ENCODE measurements around the gene PTPRN2.

The PTPRN2 gene

DNA sequence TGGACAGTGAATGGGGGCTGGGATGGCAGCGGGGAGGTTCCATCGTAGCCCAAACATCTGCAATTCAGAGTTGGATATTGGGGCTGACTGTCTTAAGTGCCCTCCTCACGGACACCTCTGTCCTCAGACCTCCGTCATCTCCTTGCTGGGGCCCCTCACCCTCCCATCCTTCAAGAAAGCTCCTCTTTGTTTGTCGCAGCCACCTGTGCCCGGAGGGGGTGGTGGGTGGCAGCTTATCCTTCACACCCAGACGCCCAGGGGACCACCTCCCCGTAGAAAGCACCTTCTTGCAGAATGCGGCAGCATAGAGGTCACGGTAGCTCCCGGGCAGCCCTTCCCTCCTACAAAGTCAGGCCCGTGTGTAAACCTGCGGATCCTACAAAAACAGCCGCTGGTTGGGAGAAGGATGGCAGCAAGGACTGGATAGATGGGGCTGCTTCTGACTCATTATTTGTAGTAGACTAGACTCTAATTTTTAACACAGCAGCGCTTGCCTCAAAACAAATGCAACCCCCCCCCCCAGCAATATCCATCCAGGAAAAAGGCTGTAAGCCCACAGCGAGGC is 1.3 kb upstream of the PTPRN2 start:
- no peak for DNase-seq (ENCODE audit: low read depth)
- TF ChIP-seq POLR2A (IDR thresholded peaks at IDR 0.05; ENCODE audit: extremely low read depth, insufficient read length) (no peak), CTCF (IDR thresholded peaks at IDR 0.05; ENCODE audit: low read depth, low read length) (no peak), MYC (IDR thresholded peaks at IDR 0.05; ENCODE audit: low read depth, low read length) (no peak)
- TF ChIP-seq, protein P1, sequence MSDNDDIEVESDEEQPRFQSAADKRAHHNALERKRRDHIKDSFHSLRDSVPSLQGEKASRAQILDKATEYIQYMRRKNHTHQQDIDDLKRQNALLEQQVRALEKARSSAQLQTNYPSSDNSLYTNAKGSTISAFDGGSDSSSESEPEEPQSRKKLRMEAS (IDR thresholded peaks at IDR 0.05; ENCODE audit: low read depth, low read length) = no peak
- H3K4me3 ChIP-seq (ENCODE audit: low read depth, low read length) = no peak overlapping the region

GRCh38 chr7:158588085-158588877 is 658 bp upstream of the PTPRN2 start:
- TF ChIP-seq CTCF (IDR thresholded peaks at IDR 0.05; ENCODE audit: low read depth, low read length) = no peak
- no peak for TF ChIP-seq POLR2A (IDR thresholded peaks at IDR 0.05; ENCODE audit: extremely low read depth, insufficient read length)
- TF ChIP-seq MYC (IDR thresholded peaks at IDR 0.05; ENCODE audit: low read depth, low read length) = no peak
- TF ChIP-seq, protein P1 (IDR thresholded peaks at IDR 0.05; ENCODE audit: low read depth, low read length) = no peak
- no peak overlapping the region for H3K4me3 ChIP-seq (ENCODE audit: low read depth, low read length)
- no peak for DNase-seq (ENCODE audit: low read depth)

- no peak overlapping the region for H3K4me3 ChIP-seq (ENCODE audit: low read depth, low read length)
- TF ChIP-seq POLR2A (IDR thresholded peaks at IDR 0.05; ENCODE audit: extremely low read depth, insufficient read length) (no peak), CTCF (IDR thresholded peaks at IDR 0.05; ENCODE audit: low read depth, low read length) (no peak)
- TF ChIP-seq, protein P1 (IDR thresholded peaks at IDR 0.05; ENCODE audit: low read depth, low read length) = no peak
- DNase-seq (ENCODE audit: low read depth) = no peak
Observed at GRCh38 chr7:158586499-158587161, 993 bp downstream of the PTPRN2 start.

DNA sequence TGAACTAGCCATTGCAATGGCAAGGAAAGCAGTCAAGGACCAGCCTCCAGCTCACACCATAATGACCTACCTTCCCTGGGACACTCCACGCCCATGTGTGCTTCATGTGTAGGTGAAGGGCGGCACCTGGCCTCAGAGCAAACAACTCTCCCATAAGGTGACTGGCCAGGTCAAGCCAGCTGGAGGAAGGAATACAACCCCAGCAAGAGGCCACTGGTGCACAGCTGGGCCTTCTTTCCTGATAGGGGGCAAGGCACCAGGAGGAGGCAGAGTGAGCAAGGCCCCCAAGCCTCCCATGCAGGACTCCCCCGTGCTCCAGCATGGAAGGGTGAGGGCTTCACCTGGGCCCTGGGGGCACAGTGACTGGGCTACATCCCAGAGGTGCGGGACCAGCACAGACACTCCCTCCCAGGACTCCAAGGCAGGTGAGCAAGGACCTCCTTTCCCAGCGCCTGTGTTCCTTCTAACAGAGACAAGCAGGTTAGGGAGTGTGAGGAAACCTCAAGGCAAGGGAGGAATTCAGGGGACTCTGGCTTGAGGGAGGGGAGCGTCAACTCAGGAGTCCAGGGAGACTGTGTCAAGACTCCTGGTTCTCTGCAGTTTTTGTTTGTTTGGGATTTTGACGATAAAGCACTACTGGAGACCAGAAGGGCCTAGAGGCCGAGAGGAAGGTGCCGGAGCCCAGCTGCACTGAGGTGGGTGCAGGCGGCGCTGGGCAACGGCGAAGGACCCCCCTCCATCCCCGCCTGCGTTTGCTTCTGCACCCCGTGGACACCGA is 1.7 kb downstream of the PTPRN2 start:
- TF ChIP-seq POLR2A (IDR thresholded peaks at IDR 0.05; ENCODE audit: extremely low read depth, insufficient read length) = no peak
- TF ChIP-seq MYC (IDR thresholded peaks at IDR 0.05; ENCODE audit: low read depth, low read length) = no peak
- no peak for TF ChIP-seq CTCF (IDR thresholded peaks at IDR 0.05; ENCODE audit: low read depth, low read length)
- TF ChIP-seq, protein P1 (IDR thresholded peaks at IDR 0.05; ENCODE audit: low read depth, low read length) = no peak
- H3K4me3 ChIP-seq (ENCODE audit: low read depth, low read length) = no peak overlapping the region
- DNase-seq (ENCODE audit: low read depth) = no peak

- H3K4me3 ChIP-seq (ENCODE audit: low read depth, low read length) = no peak overlapping the region
- no peak for DNase-seq (ENCODE audit: low read depth)
- TF ChIP-seq POLR2A (IDR thresholded peaks at IDR 0.05; ENCODE audit: extremely low read depth, insufficient read length) (no peak), MYC (IDR thresholded peaks at IDR 0.05; ENCODE audit: low read depth, low read length) (no peak), CTCF (IDR thresholded peaks at IDR 0.05; ENCODE audit: low read depth, low read length) (no peak)
- TF ChIP-seq, protein P1 (IDR thresholded peaks at IDR 0.05; ENCODE audit: low read depth, low read length) = no peak
Observed at GRCh38 chr7:158584407-158584806, 3.2 kb downstream of the PTPRN2 start.
